Common myeloid progenitor, CD34-positive (primary cell): ENCODE data around the gene UTS2.
A peak's percentile ranks its signal among the peaks of the same experiment; 100 is the strongest.

ENCODE experiments used
- CTCF ChIA-PET: fragments of 350-600 bp; sonication (Branson Sonifier 250); formaldehyde crosslinking; loops from one replicate; lab custom pipeline; 2021; ENCODE audit warnings: antibody characterized with exemption; lab: Charles Lee
- POLR2A ChIA-PET: fragments of 350-600 bp; sonication (Branson Sonifier 250); formaldehyde crosslinking; loops from one replicate; lab custom pipeline; 2021; ENCODE audit warnings: antibody characterized with exemption; lab: Charles Lee
- DNase-seq, 3 donors: peaks; one replicate each; pipeline versions ENCODE4 v3.0.0 to v3.0.0-alpha.2; 2013
- H3K27ac ChIP-seq, 2 experiments: 1 replicate in 1 of 2; 2 replicates in 1 of 2; pipeline ENCODE4 v1.7.0; 2013; ENCODE audit warnings: inconsistent platforms in 2 of 2, low read length in 2 of 2, mild to moderate bottlenecking in 2 of 2, low read depth in 1 of 2, moderate library complexity in 1 of 2; ENCODE audit not compliant: severe bottlenecking in 2 of 2, insufficient read depth in 1 of 2, poor library complexity in 1 of 2
- H3K27me3 ChIP-seq, 5 experiments: replicated peaks in 2 of 5; 1 replicate in 3 of 5; 2 replicates in 2 of 5; pipeline versions ENCODE4 v1.6.1 to v1.7.0; 2013; ENCODE audit warnings: low read length in 4 of 5, mild to moderate bottlenecking in 2 of 5, moderate library complexity in 2 of 5, inconsistent platforms in 1 of 5; ENCODE audit not compliant: insufficient read depth in 5 of 5, control insufficient read depth in 4 of 5
- H3K36me3 ChIP-seq, 4 experiments: 1 replicate in 2 of 4; 2 replicates in 2 of 4; pipeline versions ENCODE4 v1.6.1 to v1.7.0; 2013; ENCODE audit warnings: low read length in 3 of 4, control low read depth in 1 of 4, mild to moderate bottlenecking in 1 of 4; ENCODE audit not compliant: control insufficient read depth in 4 of 4, insufficient read depth in 4 of 4
- H3K4me1 ChIP-seq, 4 experiments: 1 replicate in 3 of 4; 2 replicates in 1 of 4; pipeline versions ENCODE4 v1.6.1 to v1.7.1; 2013; ENCODE audit warnings: low read length in 3 of 4, mild to moderate bottlenecking in 3 of 4, control low read depth in 1 of 4, inconsistent platforms in 1 of 4, moderate library complexity in 1 of 4; ENCODE audit not compliant: control insufficient read depth in 4 of 4, insufficient read depth in 4 of 4; ENCODE audit errors: control extremely low read depth in 1 of 4
- H3K4me3 ChIP-seq, 7 experiments: 1 replicate in 4 of 7; 2 replicates in 3 of 7; pipeline versions ENCODE4 v1.5.1 to v1.7.0; 2013; ENCODE audit warnings: mild to moderate bottlenecking in 7 of 7, low read length in 6 of 7, moderate library complexity in 6 of 7, inconsistent platforms in 2 of 7, low read depth in 2 of 7, control low read depth in 1 of 7; ENCODE audit not compliant: insufficient read depth in 4 of 7, control insufficient read depth in 1 of 7; ENCODE audit errors: extremely low read depth in 1 of 7
- H3K9me3 ChIP-seq, 5 experiments: 1 replicate in 4 of 5; 2 replicates in 1 of 5; pipeline versions ENCODE4 v1.6.1 to v1.7.1; 2013; ENCODE audit warnings: low read length in 4 of 5, mild to moderate bottlenecking in 2 of 5, inconsistent platforms in 1 of 5, low read depth in 1 of 5, moderate library complexity in 1 of 5; ENCODE audit not compliant: control insufficient read depth in 4 of 5, insufficient read depth in 2 of 5; ENCODE audit errors: control extremely low read depth in 1 of 5
- WGBS: methylation state at CpG from one replicate; pipeline ENCODE4 v1.1.5; 2013; ENCODE audit not compliant: insufficient coverage; 5-methylcytosine and 5-hydroxymethylcytosine counted together

The UTS2 gene

DNA sequence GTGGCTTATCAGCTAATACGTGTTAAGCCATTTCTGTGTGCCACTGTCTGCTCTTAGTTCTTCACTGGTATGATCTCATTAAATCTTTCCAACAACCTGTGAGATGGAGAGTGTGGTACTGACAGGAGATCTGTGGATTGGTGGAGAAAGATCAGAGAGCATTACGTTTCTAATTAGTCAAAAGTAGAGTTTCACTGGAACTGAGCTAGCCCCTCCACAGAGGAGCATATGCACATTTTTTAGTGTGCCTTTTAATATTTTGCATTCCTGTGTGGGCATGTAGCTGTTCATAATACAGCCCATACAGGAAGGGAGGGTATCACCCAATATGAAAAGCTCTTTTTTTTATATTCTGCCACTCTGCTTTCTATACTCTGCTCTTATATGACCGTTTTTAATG lies 31.6 kb downstream of the UTS2 start:
- 100% methylated on average over 1 of the region's 3 CpGs for WGBS
- Histone ChIP-seq H3K27me3 (no peaks in the 10 kb centered on the region), H3K4me3 (no peak overlapping the region), H3K36me3 (no peaks in the 10 kb centered on the region), H3K27ac (no peak overlapping the region), H3K4me1 (no peaks in the 10 kb centered on the region), H3K9me3 (no peaks in the 10 kb centered on the region)
- ChIA-PET POLR2A (no interaction called here), CTCF (interaction anchor here (0.6 to 1.2 kb wide), 4 partner anchors 9 to 1180 kb away, joined by 3 read pairs; no protein-coding TSS in a partner anchor)
- no peak for DNase-seq

DNA sequence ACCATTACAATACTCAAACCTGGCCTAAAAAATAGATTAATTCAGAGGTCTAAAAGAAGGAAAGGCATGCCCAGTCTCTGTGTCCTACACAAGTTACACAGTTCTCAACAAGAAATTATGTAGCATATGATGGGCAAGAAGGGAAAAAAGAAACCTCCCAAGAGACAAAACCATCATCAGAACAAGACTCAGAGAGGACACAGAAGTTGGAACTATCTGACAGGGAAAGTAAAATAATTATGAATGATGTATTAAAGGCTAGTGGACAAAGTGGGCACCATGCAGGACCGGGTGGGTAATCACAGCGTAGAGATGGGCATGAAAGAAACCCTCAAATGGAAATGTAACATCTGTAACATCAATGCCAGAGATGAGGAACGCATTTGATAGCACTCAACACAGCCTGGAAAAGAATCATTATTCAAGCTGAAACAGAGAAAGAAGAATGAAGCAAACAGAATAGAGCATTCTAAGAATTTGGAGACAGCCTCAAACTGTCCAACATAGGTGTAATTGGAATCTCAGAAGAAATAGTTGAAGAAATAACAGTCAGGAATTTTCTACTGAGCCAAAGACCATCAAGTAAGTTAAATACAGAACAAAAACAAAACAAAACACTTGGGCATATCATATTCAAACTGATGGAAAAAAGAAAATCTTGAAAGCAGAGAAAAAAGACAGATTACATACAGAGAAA lies 39.0 kb downstream of the UTS2 start:
- H3K4me3 ChIP-seq = no peak overlapping the region
- no peaks in the 10 kb centered on the region for H3K4me1 ChIP-seq
- no peak overlapping the region for H3K27ac ChIP-seq
- H3K36me3 ChIP-seq = peaks cover 0 to 7% (median 4%) of the 10 kb centered on the region in 4 experiments
- H3K27me3 ChIP-seq = no peaks in the 10 kb centered on the region
- CTCF ChIA-PET = no interaction called here
- 92% methylated on average over 2 of the region's 3 CpGs for WGBS
- POLR2A ChIA-PET = no interaction called here
- peaks cover 0 to 15% (median 10%) of the 10 kb centered on the region in 5 experiments for H3K9me3 ChIP-seq
- DNase-seq = no peak

DNA sequence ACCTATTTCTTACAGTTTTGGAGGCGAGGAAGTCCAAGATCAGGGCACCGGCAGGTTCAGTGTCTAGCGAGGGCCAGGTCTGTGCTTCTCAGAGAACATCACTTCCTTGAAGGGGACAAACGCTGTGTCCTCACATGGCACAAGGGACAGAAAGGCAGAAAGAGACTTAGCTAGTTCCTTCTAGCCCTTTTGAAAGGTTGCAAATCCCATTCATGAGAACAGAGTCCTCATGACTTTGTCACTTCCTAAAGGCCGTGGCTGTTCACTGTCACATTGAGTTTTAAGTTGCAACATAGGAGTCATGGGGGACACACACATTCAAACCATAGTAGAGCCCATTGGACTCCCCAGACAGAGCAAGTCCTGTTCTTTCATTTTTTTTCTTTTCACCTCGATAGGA lies 41.4 kb downstream of the UTS2 start:
- Histone ChIP-seq H3K36me3 (peaks cover 0 to 7% (median 4%) of the 10 kb centered on the region in 4 experiments), H3K9me3 (peaks cover 0 to 15% (median 10%) of the 10 kb centered on the region in 5 experiments), H3K4me1 (no peaks in the 10 kb centered on the region), H3K27ac (no peak overlapping the region), H3K27me3 (no peaks in the 10 kb centered on the region), H3K4me3 (no peak overlapping the region)
- DNase-seq = no peak
- 96% methylated on average over 5 of the region's 6 CpGs for WGBS
- ChIA-PET POLR2A (no interaction called here), CTCF (interaction anchor here (0.6 to 2.1 kb wide), 4 partner anchors 8 to 92 kb away, joined by 3 to 5 read pairs (median 4); no protein-coding TSS in a partner anchor)

DNA sequence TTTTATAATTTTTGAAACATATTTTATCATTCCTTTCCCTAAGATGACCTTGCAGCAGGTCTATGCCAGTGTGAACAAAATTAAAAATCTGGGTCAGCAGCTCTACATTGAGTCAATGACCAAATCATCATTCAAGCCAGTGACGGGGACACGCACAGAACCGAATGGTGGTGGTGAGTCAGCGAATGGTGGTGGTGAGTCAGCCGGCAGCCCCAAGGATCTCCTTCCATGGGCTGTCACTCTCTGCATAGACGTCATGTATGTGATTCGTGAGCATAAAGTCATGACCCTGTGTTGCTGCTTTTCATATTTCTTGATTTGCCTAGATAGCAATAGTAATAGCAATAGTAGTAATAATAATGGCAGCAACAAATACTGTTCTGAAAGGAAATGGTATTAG lies 42.5 kb downstream of the UTS2 start:
- CTCF ChIA-PET = interaction anchor here (1.0 to 1.5 kb wide), 2 partner anchors 11 to 93 kb away, joined by 3 read pairs; no protein-coding TSS in a partner anchor
- Histone ChIP-seq H3K9me3 (peaks cover 0 to 15% (median 10%) of the 10 kb centered on the region in 5 experiments), H3K4me1 (no peaks in the 10 kb centered on the region)

DNA sequence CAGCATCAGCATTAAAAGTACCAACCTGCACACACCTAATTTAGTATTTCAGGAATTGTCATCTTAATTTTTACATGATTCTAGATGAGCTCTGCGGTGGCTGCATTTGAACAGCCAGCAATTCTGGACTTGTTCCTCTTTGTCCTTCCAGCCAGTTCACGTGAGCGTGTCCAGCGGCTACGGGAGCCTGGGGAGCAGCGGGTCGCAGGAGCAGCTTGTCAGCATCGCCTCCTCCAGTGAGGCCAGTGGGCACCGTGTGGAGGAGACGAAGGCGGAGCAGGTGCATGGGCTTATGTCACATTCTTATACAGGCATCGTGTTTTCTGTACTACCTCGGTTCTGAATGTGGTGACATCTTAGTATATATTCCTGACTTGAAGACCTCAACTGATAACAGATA lies 43.1 kb downstream of the UTS2 start:
- peaks cover 0 to 15% (median 10%) of the 10 kb centered on the region in 5 experiments for H3K9me3 ChIP-seq
- H3K27me3 ChIP-seq = no peaks in the 10 kb centered on the region
- H3K4me1 ChIP-seq = no peaks in the 10 kb centered on the region
- 94% methylated on average over 11 of the region's 13 CpGs for WGBS
- no peak overlapping the region for H3K27ac ChIP-seq
- no peak for DNase-seq
- ChIA-PET CTCF (interaction anchor here (1.0 to 1.5 kb wide), 2 partner anchors 12 to 94 kb away, joined by 3 read pairs; no protein-coding TSS in a partner anchor), POLR2A (no interaction called here)
- no peak overlapping the region for H3K4me3 ChIP-seq
- H3K36me3 ChIP-seq = peaks cover 0 to 9% (median 4%) of the 10 kb centered on the region in 4 experiments

More for the DNA sequence above, 42.5 kb downstream of the UTS2 start:
- Histone ChIP-seq H3K27ac (no peak overlapping the region), H3K27me3 (no peaks in the 10 kb centered on the region), H3K36me3 (peaks cover 0 to 9% (median 4%) of the 10 kb centered on the region in 4 experiments), H3K4me3 (no peak overlapping the region)
- 94% methylated on average over 5 of the region's 7 CpGs for WGBS
- DNase-seq = peak in 2 of 3 donors; percentile 25 to 45
- POLR2A ChIA-PET = no interaction called here

DNA sequence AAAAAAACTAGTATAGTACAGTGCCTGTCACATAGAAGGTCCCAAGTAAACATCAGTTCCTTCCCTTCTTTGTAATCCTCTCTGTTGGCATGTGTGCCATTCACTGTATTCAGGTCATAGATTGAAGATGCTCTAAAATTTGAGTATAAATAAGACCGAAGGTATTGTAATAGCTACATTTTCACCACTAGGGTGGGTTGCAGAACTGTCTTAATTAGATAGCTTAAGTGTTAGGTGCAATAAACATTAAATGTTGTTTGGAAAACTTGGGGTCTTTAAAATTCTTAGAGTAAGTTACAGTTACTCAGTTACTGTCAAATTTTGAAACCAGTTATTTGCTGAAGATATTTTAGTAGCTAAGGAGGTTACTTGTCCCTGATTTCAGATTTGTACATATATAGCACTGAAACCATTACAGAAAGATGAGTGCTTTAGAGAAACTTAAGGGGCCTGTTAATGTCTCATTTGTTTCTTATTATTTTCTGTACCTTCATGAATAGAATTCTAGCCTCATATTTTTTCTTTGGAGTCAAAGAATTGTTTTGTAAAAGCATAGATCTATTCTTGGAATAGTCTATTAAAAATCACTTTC lies 44.5 kb downstream of the UTS2 start:
- Histone ChIP-seq H3K27ac (no peak overlapping the region), H3K4me3 (no peak overlapping the region), H3K9me3 (peaks cover 0 to 6% (median 3%) of the 10 kb centered on the region in 5 experiments), H3K4me1 (no peaks in the 10 kb centered on the region), H3K27me3 (no peaks in the 10 kb centered on the region), H3K36me3 (peaks cover 0 to 7% (median 4%) of the 10 kb centered on the region in 4 experiments)
- POLR2A ChIA-PET = no interaction called here
- peak; percentile 55 to 72 (median 71) for DNase-seq
- CTCF ChIA-PET = interaction anchor here (0.6 to 1.6 kb wide), 10 partner anchors 10 to 949 kb away, joined by 3 to 9 read pairs (median 3); no protein-coding TSS in a partner anchor
- WGBS = no CpG with 5 or more reads among the region's 1 CpG

DNA sequence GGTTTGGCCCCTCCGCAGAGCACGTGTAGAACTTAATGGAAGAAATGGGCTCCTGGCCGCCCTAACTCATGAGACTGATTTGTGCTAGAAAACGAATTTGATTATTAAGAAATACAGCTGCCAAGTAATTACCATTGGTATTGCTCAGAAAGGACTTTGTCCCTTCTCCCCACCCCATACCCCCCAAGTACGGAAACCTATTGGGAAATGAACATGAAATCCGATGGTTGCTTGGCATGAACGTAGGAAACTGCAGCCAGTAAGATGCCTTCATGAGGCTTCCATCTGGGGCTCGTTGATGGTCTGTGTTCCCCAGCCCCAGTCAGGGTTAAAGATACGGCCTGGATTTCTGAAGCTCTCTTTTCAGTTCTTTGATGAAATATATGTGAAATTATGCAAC lies 47.4 kb downstream of the UTS2 start:
- 80% methylated on average over 5 of the region's 9 CpGs for whole genome bisulfite sequencing
- H3K4me1 ChIP-seq = no peaks in the 10 kb centered on the region
- DNase-seq = no peak
- CTCF ChIA-PET = no interaction called here
- H3K4me3 ChIP-seq = no peak overlapping the region
- H3K9me3 ChIP-seq = no peaks in the 10 kb centered on the region
- H3K27me3 ChIP-seq = no peaks in the 10 kb centered on the region
- no peak overlapping the region for H3K27ac ChIP-seq
- peaks cover 0 to 3% (median 1%) of the 10 kb centered on the region in 4 experiments for H3K36me3 ChIP-seq
- POLR2A ChIA-PET = no interaction called here
